Astrocyte (in vitro differentiated cells and primary cell): Measurements from ENCODE around the gene RPAP3. TPM values are rescaled to one million over a fixed set of nuclear protein-coding genes. Genes with fewer than 3 reads are reported as not detected.

Source experiments
- DNase-seq: peaks from one replicate; pipeline ENCODE4 v3.0.0-alpha.2; 2010; ENCODE audit warnings: low read depth
- FAIRE-seq: peaks from 2 replicates; lab custom pipeline; 2011; peaks lifted over from hg19 to GRCh38; lab: Jason Lieb, UNC
- H2AFZ ChIP-seq: 2 replicates; pipeline ENCODE4 v1.6.0; 2012; ENCODE audit warnings: low read depth, low read length, inconsistent platforms
- H3K27ac ChIP-seq: 2 replicates; pipeline ENCODE4 v1.5.1; 2011; ENCODE audit warnings: low read depth, low read length, inconsistent platforms
- H3K27me3 ChIP-seq: 2 replicates; pipeline ENCODE4 v1.6.0; 2011; ENCODE audit warnings: low read length, inconsistent platforms; ENCODE audit not compliant: insufficient read depth
- H3K36me3 ChIP-seq: 2 replicates; pipeline ENCODE4 v1.5.1; 2011; ENCODE audit warnings: low read length, inconsistent platforms; ENCODE audit not compliant: insufficient read depth
- H3K4me1 ChIP-seq: 2 replicates; pipeline ENCODE4 v1.5.1; 2011; ENCODE audit warnings: low read length, inconsistent platforms; ENCODE audit not compliant: insufficient read depth
- H3K4me2 ChIP-seq: 2 replicates; pipeline ENCODE4 v1.6.0; 2012; ENCODE audit warnings: low read length, inconsistent platforms
- H3K4me3 ChIP-seq: 2 replicates; pipeline ENCODE4 v1.5.1; 2011; ENCODE audit warnings: low read depth, mild to moderate bottlenecking, low read length, inconsistent platforms; ENCODE audit not compliant: insufficient read depth
- H3K79me2 ChIP-seq: 2 replicates; pipeline ENCODE4 v1.6.0; 2012; ENCODE audit warnings: mild to moderate bottlenecking, low read length, inconsistent platforms; ENCODE audit not compliant: insufficient read depth
- H3K9ac ChIP-seq: 2 replicates; pipeline ENCODE4 v1.6.0; 2012; ENCODE audit warnings: mild to moderate bottlenecking, low read length, inconsistent platforms
- H3K9me3 ChIP-seq: 2 replicates; pipeline ENCODE4 v1.5.1; 2012; ENCODE audit warnings: low read depth, mild to moderate bottlenecking, low read length, inconsistent platforms; ENCODE audit not compliant: insufficient read depth
- H4K20me1 ChIP-seq: 2 replicates; pipeline ENCODE4 v1.6.0; 2012; ENCODE audit warnings: low read length, inconsistent platforms; ENCODE audit not compliant: insufficient read depth
- H3K27ac Mint-ChIP-seq: one replicate; pipeline ENCODE4 v1.8.0; 2021; ENCODE audit warnings: mild to moderate bottlenecking, mixed read lengths; ENCODE audit not compliant: unreplicated experiment
- H3K27me3 Mint-ChIP-seq: one replicate; pipeline ENCODE4 v1.8.0; 2021; ENCODE audit warnings: low read depth, mixed read lengths; ENCODE audit not compliant: unreplicated experiment
- H3K36me3 Mint-ChIP-seq: one replicate; pipeline ENCODE4 v1.8.0; 2021; ENCODE audit warnings: low read depth, mixed read lengths; ENCODE audit not compliant: unreplicated experiment
- H3K4me1 Mint-ChIP-seq: one replicate; pipeline ENCODE4 v1.8.0; 2021; ENCODE audit warnings: low read depth, mixed read lengths; ENCODE audit not compliant: unreplicated experiment
- H3K4me3 Mint-ChIP-seq: one replicate; pipeline ENCODE4 v1.8.0; 2021; ENCODE audit warnings: mild to moderate bottlenecking, moderate library complexity, mixed read lengths; ENCODE audit not compliant: unreplicated experiment
- H3K9me3 Mint-ChIP-seq: one replicate; pipeline ENCODE4 v1.8.0; 2021; ENCODE audit warnings: mild to moderate bottlenecking, mixed read lengths; ENCODE audit not compliant: unreplicated experiment
- EZH2 ChIP-seq: IDR thresholded peaks from 2 replicates; pipeline ENCODE4 v1.6.1; 2012; ENCODE audit warnings: mild to moderate bottlenecking, low read length, inconsistent platforms; ENCODE audit not compliant: insufficient read depth
- total RNA-seq: library from RNA; stranded (reverse); gene quantifications from 2 replicates; pipeline ENCODE4 v1.2.1, GENCODE V29; 2021
- TF ChIP-seq, protein P1 (sequence below): IDR thresholded peaks from 2 replicates; pipeline ENCODE4 v1.5.1; 2011; ENCODE audit warnings: low read depth, mild to moderate bottlenecking, inconsistent platforms, low read length, moderate library complexity; ENCODE audit not compliant: insufficient read depth

The RPAP3 gene
- total RNA-seq, 1 donor from 2014 or later, result 39.2 TPM

DNA sequence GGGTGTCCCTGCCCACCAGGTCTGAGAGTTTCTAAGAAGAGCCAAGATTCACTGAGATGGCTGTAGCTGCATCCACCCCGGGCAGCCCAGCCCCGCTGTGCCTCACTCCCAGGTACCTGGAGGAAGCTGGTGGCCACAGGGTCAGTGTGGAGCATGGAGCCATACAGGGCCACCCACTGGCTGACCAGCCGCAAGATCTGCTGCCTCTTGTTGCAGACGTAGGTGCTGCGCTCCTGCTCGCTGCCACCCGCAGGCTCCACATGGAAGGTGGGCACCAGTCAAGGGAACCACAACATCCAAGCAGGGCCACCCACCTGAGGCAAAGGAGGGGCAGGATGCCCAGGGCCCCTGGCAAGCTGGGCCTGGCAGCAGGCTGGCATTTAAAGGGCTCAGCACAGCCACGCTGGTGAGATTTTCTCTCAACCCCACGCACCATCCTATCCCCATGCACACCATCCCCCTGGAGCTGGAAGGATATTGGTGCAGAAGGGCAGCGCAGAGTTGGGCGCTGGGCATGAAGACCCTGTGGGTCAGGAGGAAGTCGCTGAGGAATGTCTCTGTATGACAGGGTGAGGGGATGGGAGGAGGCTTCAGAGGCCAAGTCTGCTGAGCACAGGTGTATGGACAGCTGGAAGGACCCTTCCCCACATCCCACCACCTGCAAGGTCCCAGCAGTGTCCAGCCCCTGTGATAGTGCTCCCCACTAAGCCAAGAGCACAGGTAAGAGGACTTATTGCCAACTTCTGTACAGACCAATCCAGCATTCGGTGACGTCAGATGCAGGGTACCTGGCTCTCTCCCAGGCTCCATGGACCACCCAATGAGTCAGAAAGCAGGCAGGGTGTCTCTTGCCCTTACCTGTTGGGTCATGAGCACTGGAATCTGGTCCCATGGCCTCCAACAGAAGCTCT, 42.0 kb upstream of the RPAP3 start:
- peaks cover 3% of the 10 kb centered on the region for H3K9me3 Mint-ChIP-seq
- no peak overlapping the region for H2AFZ ChIP-seq
- H3K9ac ChIP-seq, result no peak overlapping the region
- no peaks in the 10 kb centered on the region for H3K9me3 ChIP-seq
- H4K20me1 ChIP-seq, result no peaks in the 10 kb centered on the region
- peaks cover 23% of the 10 kb centered on the region for H3K36me3 Mint-ChIP-seq
- H3K4me2 ChIP-seq, result no peak overlapping the region
- no peak overlapping the region for H3K4me3 Mint-ChIP-seq
- no peak for TF ChIP-seq EZH2
- TF ChIP-seq, protein P1, sequence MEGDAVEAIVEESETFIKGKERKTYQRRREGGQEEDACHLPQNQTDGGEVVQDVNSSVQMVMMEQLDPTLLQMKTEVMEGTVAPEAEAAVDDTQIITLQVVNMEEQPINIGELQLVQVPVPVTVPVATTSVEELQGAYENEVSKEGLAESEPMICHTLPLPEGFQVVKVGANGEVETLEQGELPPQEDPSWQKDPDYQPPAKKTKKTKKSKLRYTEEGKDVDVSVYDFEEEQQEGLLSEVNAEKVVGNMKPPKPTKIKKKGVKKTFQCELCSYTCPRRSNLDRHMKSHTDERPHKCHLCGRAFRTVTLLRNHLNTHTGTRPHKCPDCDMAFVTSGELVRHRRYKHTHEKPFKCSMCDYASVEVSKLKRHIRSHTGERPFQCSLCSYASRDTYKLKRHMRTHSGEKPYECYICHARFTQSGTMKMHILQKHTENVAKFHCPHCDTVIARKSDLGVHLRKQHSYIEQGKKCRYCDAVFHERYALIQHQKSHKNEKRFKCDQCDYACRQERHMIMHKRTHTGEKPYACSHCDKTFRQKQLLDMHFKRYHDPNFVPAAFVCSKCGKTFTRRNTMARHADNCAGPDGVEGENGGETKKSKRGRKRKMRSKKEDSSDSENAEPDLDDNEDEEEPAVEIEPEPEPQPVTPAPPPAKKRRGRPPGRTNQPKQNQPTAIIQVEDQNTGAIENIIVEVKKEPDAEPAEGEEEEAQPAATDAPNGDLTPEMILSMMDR, result no peak
- H3K27me3 ChIP-seq, result peaks cover 16% of the 10 kb centered on the region
- H3K27me3 Mint-ChIP-seq, result peaks cover 80% of the 10 kb centered on the region
- no peaks in the 10 kb centered on the region for H3K4me1 Mint-ChIP-seq
- FAIRE-seq (no peak), DNase-seq (no peak)
- H3K79me2 ChIP-seq, result no peaks in the 10 kb centered on the region
- no peak overlapping the region for H3K4me3 ChIP-seq
- H3K27ac ChIP-seq, result no peak overlapping the region
- peaks cover 2% of the 10 kb centered on the region for H3K4me1 ChIP-seq
- no peak overlapping the region for H3K27ac Mint-ChIP-seq
- no peaks in the 10 kb centered on the region for H3K36me3 ChIP-seq

DNA sequence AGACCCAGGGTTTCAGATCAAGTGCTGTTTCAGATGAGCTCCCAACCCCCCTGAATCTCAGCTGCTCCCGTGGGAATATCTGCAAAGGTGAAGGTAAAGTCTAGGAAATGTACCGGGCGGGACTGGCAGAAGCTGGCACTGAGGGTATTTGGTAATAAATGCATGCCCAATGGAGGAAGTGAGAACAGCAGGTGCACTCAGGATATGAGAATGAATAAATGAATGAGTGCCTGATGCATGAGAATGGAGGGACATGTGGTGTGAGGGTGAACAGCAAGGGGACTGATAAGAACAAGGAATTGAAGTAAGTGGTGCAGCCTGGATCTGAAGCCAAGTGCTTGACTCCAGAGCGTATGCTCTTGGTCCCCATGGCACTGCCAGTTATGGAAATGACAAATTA, 41.3 kb upstream of the RPAP3 start:
- H3K4me3 Mint-ChIP-seq, result no peak overlapping the region
- Histone ChIP-seq H3K79me2 (no peaks in the 10 kb centered on the region), H2AFZ (no peak overlapping the region), H3K4me3 (no peak overlapping the region), H3K4me1 (no peaks in the 10 kb centered on the region), H3K9ac (no peak overlapping the region), H3K27ac (no peak overlapping the region), H3K36me3 (no peaks in the 10 kb centered on the region), H3K4me2 (no peak overlapping the region), H3K9me3 (no peaks in the 10 kb centered on the region), H4K20me1 (no peaks in the 10 kb centered on the region), H3K27me3 (peaks cover 16% of the 10 kb centered on the region)
- H3K27ac Mint-ChIP-seq, result no peak overlapping the region
- H3K27me3 Mint-ChIP-seq, result peaks cover 74% of the 10 kb centered on the region
- FAIRE-seq (no peak), DNase-seq (no peak)
- peaks cover 3% of the 10 kb centered on the region for H3K9me3 Mint-ChIP-seq
- TF ChIP-seq EZH2, result no peak
- TF ChIP-seq, protein P1, result no peak
- H3K36me3 Mint-ChIP-seq, result peaks cover 23% of the 10 kb centered on the region
- no peaks in the 10 kb centered on the region for H3K4me1 Mint-ChIP-seq

DNA sequence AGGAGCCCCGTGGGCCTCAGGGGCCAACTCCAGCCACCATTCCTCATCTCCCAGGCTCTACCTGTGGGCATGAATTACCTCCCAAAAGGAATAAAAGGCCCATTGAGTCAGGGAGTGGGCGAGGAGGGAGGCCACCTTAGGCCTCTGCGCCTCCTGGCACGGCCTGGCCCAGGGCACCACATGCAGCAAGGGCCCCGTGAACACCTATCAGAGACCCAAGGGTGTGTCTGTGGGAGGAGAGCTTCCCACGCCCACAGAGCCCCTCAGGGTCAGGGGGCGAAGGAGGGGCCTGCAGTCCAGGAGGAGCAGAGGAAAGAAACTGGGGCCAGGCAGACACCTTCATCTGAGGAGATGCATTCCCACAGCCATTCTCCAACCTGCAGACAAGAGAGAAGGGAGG, 40.7 kb upstream of the RPAP3 start:
- FAIRE-seq (no peak), DNase-seq (no peak)
- Histone ChIP-seq H3K27me3 (peaks cover 16% of the 10 kb centered on the region), H3K9me3 (no peaks in the 10 kb centered on the region), H4K20me1 (no peaks in the 10 kb centered on the region), H3K4me1 (no peaks in the 10 kb centered on the region), H3K4me2 (no peak overlapping the region), H3K9ac (no peak overlapping the region), H3K36me3 (no peaks in the 10 kb centered on the region), H3K4me3 (no peak overlapping the region), H2AFZ (no peak overlapping the region), H3K79me2 (no peaks in the 10 kb centered on the region), H3K27ac (no peak overlapping the region)
- no peak overlapping the region for H3K4me3 Mint-ChIP-seq
- H3K9me3 Mint-ChIP-seq, result peaks cover 3% of the 10 kb centered on the region
- TF ChIP-seq EZH2, result no peak
- TF ChIP-seq, protein P1, result no peak
- H3K36me3 Mint-ChIP-seq, result peaks cover 23% of the 10 kb centered on the region
- H3K4me1 Mint-ChIP-seq, result peaks cover 2% of the 10 kb centered on the region
- H3K27ac Mint-ChIP-seq, result no peak overlapping the region
- H3K27me3 Mint-ChIP-seq, result peaks cover 71% of the 10 kb centered on the region
